Heart left ventricle (tissue), 16 donors: ENCODE results near the gene POLR3B. TPM values are rescaled to one million over a fixed set of nuclear protein-coding genes. Genes with fewer than 3 reads are reported as not detected.

Experiments used
- ATAC-seq, 4 donors: fragments of 200-7000 bp; cut with Tn5 transposase; one replicate each; pipeline ENCODE4 v1.9.1; 2020 to 2022; ENCODE audit warnings: moderate library complexity in 4 of 4, mild to moderate bottlenecking in 3 of 4, moderate number of reproducible peaks in 1 of 4
- DNase-seq, 5 donors: peaks; one replicate each; pipeline ENCODE4 v3.0.0-alpha.2; 2020
- H3K27ac ChIP-seq, 12 donors: fragments of 200-600 bp; sonication (generic) in 4 of 12; one replicate each; pipeline versions ENCODE4 v1.5.0 to v1.8.0; 2016 to 2022; ENCODE audit warnings: mild to moderate bottlenecking in 2 of 12
- H3K27me3 ChIP-seq, 9 donors: fragments of 200-600 bp; sonication (generic) in 2 of 9; one replicate each; pipeline versions ENCODE4 v1.5.1 to v1.8.0; 2016 to 2022; ENCODE audit warnings: mild to moderate bottlenecking in 3 of 9
- H3K36me3 ChIP-seq, 9 donors: fragments of 200-600 bp; sonication (generic) in 2 of 9; one replicate each; pipeline versions ENCODE4 v1.5.0 to v1.8.0; 2018 to 2022; ENCODE audit warnings: mild to moderate bottlenecking in 2 of 9
- H3K4me1 ChIP-seq, 12 donors: fragments of 200-600 bp; sonication (generic) in 4 of 12; one replicate each; pipeline versions ENCODE4 v1.5.0 to v1.8.0; 2016 to 2022; ENCODE audit warnings: mild to moderate bottlenecking in 3 of 12
- H3K4me3 ChIP-seq, 12 donors: fragments of 200-600 bp; sonication (generic) in 4 of 12; one replicate each; pipeline versions ENCODE4 v1.5.0 to v1.8.0; 2017 to 2022; ENCODE audit warnings: mild to moderate bottlenecking in 9 of 12, moderate library complexity in 4 of 12
- H3K9me3 ChIP-seq, 12 donors: fragments of 200-600 bp; sonication (generic) in 4 of 12; one replicate each; pipeline versions ENCODE4 v1.5.0 to v1.8.0; 2016 to 2022; ENCODE audit warnings: mild to moderate bottlenecking in 1 of 12
- POLR2A ChIP-seq, 2 donors: fragments of 450-650 bp; IDR thresholded peaks; one replicate each; pipeline ENCODE4 v1.6.1; 2017; ENCODE audit warnings: antibody characterized with exemption in 2 of 2, mild to moderate bottlenecking in 2 of 2, moderate library complexity in 2 of 2
- WGBS, 4 donors: extraction: QIAGEN DNeasy Blood & Tissue Kit in 2 of 4; methylation state at CpG; one replicate each; pipeline versions ENCODE4 v1.1.5 to v1.1.7; 2013 to 2018; 5-methylcytosine and 5-hydroxymethylcytosine counted together
- intact Hi-C, 10 donors: fragments of 100-400 bp; cut with DNase I; formaldehyde crosslinking; loops; one replicate each; pipeline versions ENCODE4 v1.11.1 to v1.14.2; 2022
- polyA plus RNA-seq, 2 donors: library from polyadenylated mRNA; stranded (reverse); fragments of 200-250 nt; gene quantifications; one replicate each; pipeline ENCODE4 v1.2.3, GENCODE V29; 2013
- total RNA-seq, 9 donors: library from RNA; depleted of rRNA in 2 of 9; stranded (reverse); fragments of >200 nt in 2 of 9; fragmentation: NEBNext Ultra II Directional in 3 of 9; extraction: Animal tissue kit (Norgen Biotek cat#: 25700) in 3 of 9; gene quantifications; one replicate each; pipeline versions ENCODE4 v1.1.0 to v1.2.4, GENCODE V29; 2016 to 2023
- TF ChIP-seq, protein P1 (sequence below), 12 donors: fragments of 200-600 bp; sonication (generic) in 4 of 12; IDR thresholded peaks; one replicate each; pipeline versions ENCODE4 v1.5.0 to v1.8.0; 2018 to 2022; ENCODE audit warnings: antibody characterized with exemption in 12 of 12, mild to moderate bottlenecking in 5 of 12
- donor health status: ischemic (EF 13 %, LVEDD 7.1; RV severe dilation, severe dysfunction).
- donor health status: healthy with polysubstance abuse.
- donor health status: DM: no; HTN: yes; CAD: no.
- donor health status: DM: no; HTN: no; CAD: no.
- donor health status: ischemic (EF 25% LVEDD 6.9; RV normal size, moderate dysfunction).
- donor health status: ischemic (EF 25% LVEDD 5.7; RV mildly dilated, moderate dysfunction).
- donor health status: healthy.
- donor health status: DM: yes; HTN: yes; CAD: no.
- donor health status: ischemic (EF 35%, LVEDD 5.7; RV mildly dilated, moderate dysfunction).
- donor health status: nonischemic (EF 11% LVEDD 7.7; RV severe dilation, severe dysfunction).
- donor health status: DM: yes; HTN: yes; CAD: no.
- donor health status: PGD.
- donor health status: ischemic (EF 29% LVEDD 5.4; RV normal size, mild dysfunction).
- donor health status: nonischemic (EF 23%, LVEDD 6.1; RV moderate dilation, normal function).

Gene POLR3B
- total and polyA plus RNA-seq, 11 donors = 2.5 to 12.3 (median 9.1) TPM

DNA sequence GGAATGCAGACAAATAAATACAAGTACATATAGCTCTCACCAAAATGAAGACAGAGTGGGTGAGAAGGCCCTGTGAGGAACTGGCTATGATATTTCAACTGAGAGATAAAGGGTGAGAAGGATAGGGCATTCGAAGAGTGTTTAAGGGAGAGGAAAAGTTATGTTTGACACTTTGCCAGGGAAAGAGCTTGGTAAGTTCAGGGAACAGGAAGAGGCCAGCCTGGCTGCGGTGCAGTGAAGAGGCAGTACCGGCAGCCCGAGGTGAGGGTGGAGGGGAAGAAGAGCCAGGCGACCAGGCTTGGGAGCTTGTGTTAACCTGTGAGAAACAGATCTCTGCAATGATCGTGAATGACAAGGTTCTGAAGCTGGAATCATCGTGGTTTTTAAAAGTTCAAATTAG lies 140.5 kb downstream of the POLR3B start:
- DNase-seq = peak in 2 of 5 donors; percentile 27 to 37
- ATAC-seq = peak in 3 of 4 donors; percentile 47 to 63 (median 54)
- 34 to 41% (median 37%) methylated on average over 7 of the region's 7 CpGs for WGBS, 4 donors
- Histone ChIP-seq H3K27ac (no peak overlapping the region), H3K36me3 (peaks cover 0 to 67% (median 41%) of the 10 kb centered on the region in 9 donors), H3K4me3 (no peak overlapping the region), H3K9me3 (no peaks in the 10 kb centered on the region), H3K4me1 (peaks cover 0 to 9% (median 0%) of the 10 kb centered on the region in 12 donors), H3K27me3 (no peaks in the 10 kb centered on the region)
- TF ChIP-seq, protein P1, sequence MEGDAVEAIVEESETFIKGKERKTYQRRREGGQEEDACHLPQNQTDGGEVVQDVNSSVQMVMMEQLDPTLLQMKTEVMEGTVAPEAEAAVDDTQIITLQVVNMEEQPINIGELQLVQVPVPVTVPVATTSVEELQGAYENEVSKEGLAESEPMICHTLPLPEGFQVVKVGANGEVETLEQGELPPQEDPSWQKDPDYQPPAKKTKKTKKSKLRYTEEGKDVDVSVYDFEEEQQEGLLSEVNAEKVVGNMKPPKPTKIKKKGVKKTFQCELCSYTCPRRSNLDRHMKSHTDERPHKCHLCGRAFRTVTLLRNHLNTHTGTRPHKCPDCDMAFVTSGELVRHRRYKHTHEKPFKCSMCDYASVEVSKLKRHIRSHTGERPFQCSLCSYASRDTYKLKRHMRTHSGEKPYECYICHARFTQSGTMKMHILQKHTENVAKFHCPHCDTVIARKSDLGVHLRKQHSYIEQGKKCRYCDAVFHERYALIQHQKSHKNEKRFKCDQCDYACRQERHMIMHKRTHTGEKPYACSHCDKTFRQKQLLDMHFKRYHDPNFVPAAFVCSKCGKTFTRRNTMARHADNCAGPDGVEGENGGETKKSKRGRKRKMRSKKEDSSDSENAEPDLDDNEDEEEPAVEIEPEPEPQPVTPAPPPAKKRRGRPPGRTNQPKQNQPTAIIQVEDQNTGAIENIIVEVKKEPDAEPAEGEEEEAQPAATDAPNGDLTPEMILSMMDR (IDR thresholded peaks at IDR 0.05) = no peak
- TF ChIP-seq POLR2A (IDR thresholded peaks at IDR 0.05) = no peak
- intact Hi-C loops = no loop called here

DNA sequence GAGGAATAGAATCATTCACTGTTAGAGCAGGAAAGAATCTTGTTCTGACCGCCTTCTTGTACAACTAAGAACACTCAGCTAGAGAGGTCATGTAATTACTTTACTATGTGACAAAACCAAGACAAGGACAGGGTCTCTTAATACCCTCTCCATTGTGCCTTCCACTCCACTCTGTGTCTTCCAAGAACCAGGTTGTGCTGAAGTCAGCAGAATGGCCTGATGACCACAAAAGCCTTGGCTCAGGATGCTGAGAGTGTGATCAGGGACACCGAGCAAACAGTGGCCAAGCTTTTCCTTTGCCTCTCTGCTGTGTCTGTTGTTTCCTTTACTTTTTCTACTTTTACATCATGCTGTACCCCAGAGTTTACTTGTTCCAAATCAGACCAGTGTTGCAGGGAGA lies 142.1 kb downstream of the POLR3B start:
- H3K27ac ChIP-seq = no peak overlapping the region
- peaks cover 0 to 9% (median 0%) of the 10 kb centered on the region in 12 donors for H3K4me1 ChIP-seq
- DNase-seq = no peak
- H3K27me3 ChIP-seq = no peaks in the 10 kb centered on the region
- intact Hi-C loops = no loop called here
- H3K9me3 ChIP-seq = no peaks in the 10 kb centered on the region
- ATAC-seq = no peak
- no peak for TF ChIP-seq POLR2A (IDR thresholded peaks at IDR 0.05)
- TF ChIP-seq, protein P1 (IDR thresholded peaks at IDR 0.05) = no peak
- no peak overlapping the region for H3K4me3 ChIP-seq
- peaks cover 0 to 82% (median 56%) of the 10 kb centered on the region in 9 donors for H3K36me3 ChIP-seq
- 92 to 100% (median 98%) methylated on average over 2 of the region's 2 CpGs for WGBS, 4 donors

DNA sequence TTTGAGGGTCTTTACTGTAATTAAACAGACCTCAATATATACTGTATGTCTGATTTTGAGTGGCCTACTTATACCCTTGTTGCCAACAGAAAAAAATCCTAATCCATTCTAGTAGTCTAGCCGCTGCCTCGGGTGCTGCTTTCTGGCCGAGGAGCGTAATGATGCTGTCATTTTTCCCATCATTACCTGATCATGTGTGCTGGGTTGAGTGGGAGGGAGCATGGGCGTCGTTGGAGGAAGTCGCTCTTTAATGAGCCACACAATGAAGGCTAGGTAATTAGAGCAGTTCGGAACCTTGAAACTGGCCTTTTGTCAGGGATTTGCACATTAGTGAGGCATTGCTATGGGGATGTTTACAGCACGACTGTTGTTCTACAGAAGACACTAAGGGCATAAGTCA lies 149.1 kb downstream of the POLR3B start:
- intact Hi-C loops = no loop called here
- TF ChIP-seq, protein P1 (IDR thresholded peaks at IDR 0.05) = no peak
- no peak for TF ChIP-seq POLR2A (IDR thresholded peaks at IDR 0.05)
- Histone ChIP-seq H3K4me1 (no peaks in the 10 kb centered on the region), H3K4me3 (no peak overlapping the region), H3K27me3 (no peaks in the 10 kb centered on the region), H3K36me3 (peaks cover 0 to 86% (median 60%) of the 10 kb centered on the region in 9 donors), H3K27ac (no peak overlapping the region), H3K9me3 (no peaks in the 10 kb centered on the region)
- 78 to 89% (median 83%) methylated on average over 9 of the region's 9 CpGs for WGBS, 4 donors
- no peak for ATAC-seq
- no peak for DNase-seq

DNA sequence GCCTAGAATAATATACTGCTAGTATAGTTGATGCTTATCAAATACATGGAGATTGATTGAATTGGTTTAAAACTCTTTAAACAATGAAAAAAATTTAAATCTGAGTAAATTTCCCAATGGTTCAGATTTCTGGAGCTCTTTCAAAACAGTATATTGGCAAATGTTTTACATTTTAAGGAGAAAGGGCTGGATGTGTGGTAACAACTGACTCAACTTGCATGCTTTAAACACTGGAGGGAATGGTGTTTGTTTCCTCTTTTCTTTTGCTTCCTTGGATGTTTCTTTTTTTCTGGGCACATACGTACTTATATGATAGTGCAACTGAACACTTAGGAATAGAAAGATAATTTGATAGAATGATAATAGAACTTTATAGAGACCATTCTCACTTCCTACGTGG lies 151.4 kb downstream of the POLR3B start:
- no peaks in the 10 kb centered on the region for H3K27me3 ChIP-seq
- no peak overlapping the region for H3K27ac ChIP-seq
- peaks cover 0 to 6% (median 0%) of the 10 kb centered on the region in 12 donors for H3K9me3 ChIP-seq
- ATAC-seq = no peak
- H3K4me3 ChIP-seq = no peak overlapping the region
- intact Hi-C loops = no loop called here
- H3K36me3 ChIP-seq = peaks cover 0 to 64% (median 41%) of the 10 kb centered on the region in 9 donors
- DNase-seq = no peak
- TF ChIP-seq, protein P1 (IDR thresholded peaks at IDR 0.05) = no peak
- no peak for TF ChIP-seq POLR2A (IDR thresholded peaks at IDR 0.05)
- WGBS, 4 donors = 90 to 96% (median 93%) methylated on average over 2 of the region's 2 CpGs
- no peaks in the 10 kb centered on the region for H3K4me1 ChIP-seq
